GM12892 (cell line): ENCODE data around the gene DUSP2.

Experiments used
- DNase-seq: peaks from one replicate; pipeline ENCODE4 v3.0.0; 2011; ENCODE audit not compliant: insufficient read length
- FAIRE-seq: peaks from 2 replicates; lab custom pipeline; 2011; peaks lifted over from hg19 to GRCh38; lab: Jason Lieb, UNC
- POLR2A ChIP-seq: IDR thresholded peaks from 2 replicates; pipeline ENCODE4 v1.6.1; 2011; ENCODE audit warnings: low read depth, low read length, control low read depth
- POLR2AphosphoS5 ChIP-seq: IDR thresholded peaks from 2 replicates; pipeline ENCODE4 v1.6.1; 2011; ENCODE audit warnings: low read depth, low read length, control low read depth
- TAF1 ChIP-seq: IDR thresholded peaks from 2 replicates; pipeline ENCODE4 v1.6.1; 2011; ENCODE audit warnings: low read depth, mild to moderate bottlenecking, control low read depth, low read length, borderline replicate concordance

The DUSP2 gene

GRCh38 chr2:96176661-96177060 lies 31.4 kb upstream of the DUSP2 start:
- no peak for DNase-seq
- TF ChIP-seq TAF1: no peak
- TF ChIP-seq POLR2AphosphoS5: no peak
- no peak for TF ChIP-seq POLR2A
- FAIRE-seq: no peak

- TF ChIP-seq POLR2A (no peak), TAF1 (no peak), POLR2AphosphoS5 (no peak)
- FAIRE-seq (no peak), DNase-seq (no peak)
Observed at GRCh38 chr2:96175951-96176350, 30.7 kb upstream of the DUSP2 start.

GRCh38 chr2:96174251-96175144 lies 29.3 kb upstream of the DUSP2 start:
- FAIRE-seq (peak; percentile 51), DNase-seq (peak; percentile 63)
- TF ChIP-seq POLR2AphosphoS5 (no peak), POLR2A (no peak), TAF1 (no peak)

GRCh38 chr2:96171831-96172230 lies 26.6 kb upstream of the DUSP2 start:
- TF ChIP-seq POLR2AphosphoS5 (no peak), POLR2A (no peak), TAF1 (no peak)
- DNase-seq: no peak
- no peak for FAIRE-seq

GRCh38 chr2:96170626-96171025 lies 25.4 kb upstream of the DUSP2 start:
- DNase-seq (no peak), FAIRE-seq (no peak)
- no peak for TF ChIP-seq TAF1
- TF ChIP-seq POLR2A: no peak
- no peak for TF ChIP-seq POLR2AphosphoS5

GRCh38 chr2:96169868-96170507 lies 24.7 kb upstream of the DUSP2 start:
- FAIRE-seq: no peak

GRCh38 chr2:96167407-96168013 lies 22.3 kb upstream of the DUSP2 start:
- FAIRE-seq: peak; percentile 21
- TF ChIP-seq TAF1 (no peak), POLR2AphosphoS5 (no peak), POLR2A (no peak)
- DNase-seq: no peak

More at GRCh38 chr2:96169868-96170507, 24.7 kb upstream of the DUSP2 start:
- DNase-seq: no peak
- no peak for TF ChIP-seq POLR2A
- no peak for TF ChIP-seq TAF1
- no peak for TF ChIP-seq POLR2AphosphoS5

- DNase-seq: peak; percentile 75
- no peak for TF ChIP-seq TAF1
- peak; percentile 86 for TF ChIP-seq POLR2A
- TF ChIP-seq POLR2AphosphoS5: no peak; the same call in none of the 2 replicates
- FAIRE-seq: no peak
Observed at GRCh38 chr2:96164459-96165184, 19.4 kb upstream of the DUSP2 start.

GRCh38 chr2:96163768-96164429 lies 18.7 kb upstream of the DUSP2 start:
- DNase-seq: peak; percentile 60
- peak; percentile 97 for FAIRE-seq
- TF ChIP-seq TAF1: peak; percentile 84
- peak; percentile 71 for TF ChIP-seq POLR2A
- TF ChIP-seq POLR2AphosphoS5: no peak; the same call in 1 of the 2 replicates

GRCh38 chr2:96163415-96163767 lies 18.2 kb upstream of the DUSP2 start:
- TF ChIP-seq POLR2AphosphoS5: no peak
- no peak for TF ChIP-seq POLR2A
- TF ChIP-seq TAF1: no peak
- DNase-seq (no peak), FAIRE-seq (no peak)
